ENCODE data around the gene SH2D5.

Gene SH2D5

GRCh38 chr1:20732071-20732587, 374 bp downstream of the SH2D5 start:
- TF ChIP-seq, protein P1, sequence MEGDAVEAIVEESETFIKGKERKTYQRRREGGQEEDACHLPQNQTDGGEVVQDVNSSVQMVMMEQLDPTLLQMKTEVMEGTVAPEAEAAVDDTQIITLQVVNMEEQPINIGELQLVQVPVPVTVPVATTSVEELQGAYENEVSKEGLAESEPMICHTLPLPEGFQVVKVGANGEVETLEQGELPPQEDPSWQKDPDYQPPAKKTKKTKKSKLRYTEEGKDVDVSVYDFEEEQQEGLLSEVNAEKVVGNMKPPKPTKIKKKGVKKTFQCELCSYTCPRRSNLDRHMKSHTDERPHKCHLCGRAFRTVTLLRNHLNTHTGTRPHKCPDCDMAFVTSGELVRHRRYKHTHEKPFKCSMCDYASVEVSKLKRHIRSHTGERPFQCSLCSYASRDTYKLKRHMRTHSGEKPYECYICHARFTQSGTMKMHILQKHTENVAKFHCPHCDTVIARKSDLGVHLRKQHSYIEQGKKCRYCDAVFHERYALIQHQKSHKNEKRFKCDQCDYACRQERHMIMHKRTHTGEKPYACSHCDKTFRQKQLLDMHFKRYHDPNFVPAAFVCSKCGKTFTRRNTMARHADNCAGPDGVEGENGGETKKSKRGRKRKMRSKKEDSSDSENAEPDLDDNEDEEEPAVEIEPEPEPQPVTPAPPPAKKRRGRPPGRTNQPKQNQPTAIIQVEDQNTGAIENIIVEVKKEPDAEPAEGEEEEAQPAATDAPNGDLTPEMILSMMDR (IDR thresholded peaks at IDR 0.05; ENCODE audit: extremely low read depth, missing control alignments): no peak
- DNase-seq (ENCODE audit: low spot score): peak; percentile 91

DNA sequence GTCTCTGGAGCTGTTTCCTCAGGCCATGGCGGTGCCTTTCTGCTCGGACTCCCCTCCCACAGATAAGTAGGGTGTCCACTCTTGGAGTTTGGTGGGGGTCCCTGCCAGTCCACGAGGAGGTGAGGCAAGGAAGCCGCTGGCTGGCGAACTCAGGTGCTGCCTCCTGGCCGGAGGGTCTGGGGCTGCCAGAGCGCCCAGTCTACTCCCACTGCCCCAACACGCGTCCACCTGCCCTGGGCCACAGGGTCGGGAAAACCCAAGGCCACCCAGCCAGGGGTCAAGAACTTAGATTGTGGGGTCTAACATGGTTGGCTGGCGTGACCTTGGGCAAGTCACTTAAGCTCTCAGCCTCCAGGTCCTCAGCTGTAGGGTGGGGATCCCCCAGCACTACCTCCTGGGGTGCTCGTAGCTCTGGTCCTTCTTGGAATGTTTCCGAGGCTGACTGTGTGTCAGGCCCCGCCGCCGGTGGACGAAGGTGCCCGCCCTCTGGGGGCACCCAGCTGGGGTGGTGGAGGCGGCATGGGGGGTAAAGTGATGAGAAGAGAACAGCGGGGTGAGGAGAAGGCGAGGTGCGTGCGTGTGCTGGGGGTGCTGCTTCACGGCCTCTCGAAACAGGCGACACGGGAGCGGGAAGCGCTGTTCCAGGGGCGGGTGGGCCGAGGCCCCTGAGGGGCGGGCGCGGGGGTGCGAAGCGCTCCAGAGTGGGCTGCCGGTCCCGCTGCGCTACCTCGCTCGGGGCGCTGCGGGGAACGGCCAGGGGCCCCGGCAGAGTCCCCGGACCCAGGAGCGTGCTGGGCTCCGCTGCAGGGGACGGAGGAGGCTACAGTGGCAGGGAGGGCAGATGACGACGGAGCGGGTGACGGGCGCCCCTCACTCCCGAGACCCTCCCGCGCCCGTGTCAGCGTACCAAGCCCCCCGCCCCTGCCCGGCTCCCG, 1.2 kb downstream of the SH2D5 start:
- TF ChIP-seq, protein P1 (IDR thresholded peaks at IDR 0.05; ENCODE audit: extremely low read depth, missing control alignments): no peak
- DNase-seq (ENCODE audit: low spot score): peak; percentile 70

GRCh38 chr1:20730690-20731056, 1.8 kb downstream of the SH2D5 start:
- DNase-seq (ENCODE audit: low spot score): peak; percentile 26
- TF ChIP-seq, protein P1 (IDR thresholded peaks at IDR 0.05; ENCODE audit: extremely low read depth, missing control alignments): no peak

- DNase-seq (ENCODE audit: low spot score): peak; percentile 27
- TF ChIP-seq, protein P1 (IDR thresholded peaks at IDR 0.05; ENCODE audit: extremely low read depth, missing control alignments): no peak
Observed at GRCh38 chr1:20729990-20730689, 2.4 kb downstream of the SH2D5 start.

DNA sequence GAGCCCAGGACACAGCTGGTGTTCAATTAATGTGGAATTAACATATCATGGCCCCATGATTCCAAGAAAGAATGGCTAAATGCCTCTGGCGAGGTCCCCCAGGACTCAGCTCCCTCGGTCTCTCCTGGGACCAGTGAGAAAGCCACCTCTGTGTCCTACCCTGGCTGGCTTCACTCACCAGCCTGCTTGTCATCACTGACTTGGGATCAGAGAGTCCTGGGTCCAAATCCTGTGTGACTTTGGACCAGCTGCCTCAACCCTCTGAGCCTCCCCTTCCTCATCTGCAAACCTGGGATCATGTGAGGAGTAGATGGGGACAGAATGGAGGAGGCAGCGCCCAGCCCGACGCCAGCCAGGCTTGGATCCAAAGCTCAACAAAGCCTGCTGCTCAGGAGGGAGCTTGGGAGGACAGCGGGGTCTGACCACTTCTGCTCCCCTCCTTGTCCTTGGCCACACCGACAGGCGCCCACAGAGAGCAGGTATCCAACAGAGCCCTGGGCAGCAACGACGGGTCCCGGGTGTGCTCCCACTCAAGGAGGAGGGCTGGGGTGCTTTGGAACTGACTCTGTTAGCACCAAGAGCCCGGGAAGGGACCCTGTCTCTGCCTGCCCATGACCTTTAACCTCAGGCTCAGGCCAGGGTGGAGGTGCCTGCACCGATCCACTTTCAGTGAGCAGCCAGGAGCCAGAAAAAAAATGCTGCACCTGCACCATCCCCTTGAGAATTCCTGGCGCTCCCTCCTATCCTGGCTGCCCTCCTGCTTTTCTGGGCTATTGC, 3.2 kb downstream of the SH2D5 start:
- TF ChIP-seq, protein P1 (IDR thresholded peaks at IDR 0.05; ENCODE audit: extremely low read depth, missing control alignments): no peak
- peak; percentile 14 for DNase-seq (ENCODE audit: low spot score)

- TF ChIP-seq, protein P1 (IDR thresholded peaks at IDR 0.05; ENCODE audit: extremely low read depth, missing control alignments): no peak
- peak; percentile 15 for DNase-seq (ENCODE audit: low spot score)
Observed at GRCh38 chr1:20728371-20729154, 3.9 kb downstream of the SH2D5 start.
